NCI-H2029 treated with DMSO at 0.1 percent for 48 hours (cell line): ENCODE results near the gene CLCN7.

ENCODE experiments used
- DNase-seq: peaks from one replicate; lab custom pipeline; 2025; lab: John Stamatoyannopoulos, UW

CLCN7 gene, protein sequence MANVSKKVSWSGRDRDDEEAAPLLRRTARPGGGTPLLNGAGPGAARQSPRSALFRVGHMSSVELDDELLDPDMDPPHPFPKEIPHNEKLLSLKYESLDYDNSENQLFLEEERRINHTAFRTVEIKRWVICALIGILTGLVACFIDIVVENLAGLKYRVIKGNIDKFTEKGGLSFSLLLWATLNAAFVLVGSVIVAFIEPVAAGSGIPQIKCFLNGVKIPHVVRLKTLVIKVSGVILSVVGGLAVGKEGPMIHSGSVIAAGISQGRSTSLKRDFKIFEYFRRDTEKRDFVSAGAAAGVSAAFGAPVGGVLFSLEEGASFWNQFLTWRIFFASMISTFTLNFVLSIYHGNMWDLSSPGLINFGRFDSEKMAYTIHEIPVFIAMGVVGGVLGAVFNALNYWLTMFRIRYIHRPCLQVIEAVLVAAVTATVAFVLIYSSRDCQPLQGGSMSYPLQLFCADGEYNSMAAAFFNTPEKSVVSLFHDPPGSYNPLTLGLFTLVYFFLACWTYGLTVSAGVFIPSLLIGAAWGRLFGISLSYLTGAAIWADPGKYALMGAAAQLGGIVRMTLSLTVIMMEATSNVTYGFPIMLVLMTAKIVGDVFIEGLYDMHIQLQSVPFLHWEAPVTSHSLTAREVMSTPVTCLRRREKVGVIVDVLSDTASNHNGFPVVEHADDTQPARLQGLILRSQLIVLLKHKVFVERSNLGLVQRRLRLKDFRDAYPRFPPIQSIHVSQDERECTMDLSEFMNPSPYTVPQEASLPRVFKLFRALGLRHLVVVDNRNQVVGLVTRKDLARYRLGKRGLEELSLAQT

DNA sequence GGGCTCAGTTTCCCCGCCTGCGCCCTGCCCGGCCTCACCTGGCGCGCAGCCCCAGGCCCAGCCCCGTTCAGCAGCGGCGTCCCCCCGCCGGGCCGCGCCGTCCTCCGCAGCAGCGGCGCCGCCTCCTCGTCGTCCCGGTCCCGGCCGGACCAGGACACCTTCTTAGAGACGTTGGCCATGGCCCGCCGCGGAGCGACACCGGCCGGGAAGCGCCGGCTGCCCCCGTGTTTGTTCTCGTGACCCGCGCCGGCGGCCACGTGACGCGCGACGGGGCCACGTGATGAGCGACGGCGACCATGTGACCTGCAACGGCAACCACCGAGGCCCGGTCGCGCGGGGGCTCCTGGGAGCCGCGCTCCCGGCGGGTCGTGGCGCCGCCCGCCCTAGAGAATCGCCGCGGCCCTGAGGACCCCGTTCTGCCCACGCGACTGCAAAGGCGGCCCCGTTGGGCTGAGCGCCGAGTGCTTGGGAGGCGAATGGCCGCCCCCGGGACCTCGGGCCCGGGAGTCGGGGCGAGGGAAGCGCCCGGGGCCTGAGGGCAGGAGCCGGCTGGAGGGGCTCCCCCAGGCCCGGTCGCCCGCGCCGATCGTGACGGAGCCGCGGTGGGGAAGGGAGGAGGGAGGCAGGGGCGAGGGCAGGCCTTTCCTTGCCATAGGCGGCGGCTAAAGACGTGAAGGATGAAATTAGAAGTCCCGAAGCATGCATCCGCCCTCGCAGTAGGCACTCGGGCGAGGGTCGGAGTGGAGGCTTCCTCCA is at the start of gene CLCN7:
CLCN7 (minus strand) TSS at position 233 of the 756 bp plus-strand sequence; CDS start at position 179, 54 bp downstream.
- peak; percentile 2 for DNase-seq

DNA sequence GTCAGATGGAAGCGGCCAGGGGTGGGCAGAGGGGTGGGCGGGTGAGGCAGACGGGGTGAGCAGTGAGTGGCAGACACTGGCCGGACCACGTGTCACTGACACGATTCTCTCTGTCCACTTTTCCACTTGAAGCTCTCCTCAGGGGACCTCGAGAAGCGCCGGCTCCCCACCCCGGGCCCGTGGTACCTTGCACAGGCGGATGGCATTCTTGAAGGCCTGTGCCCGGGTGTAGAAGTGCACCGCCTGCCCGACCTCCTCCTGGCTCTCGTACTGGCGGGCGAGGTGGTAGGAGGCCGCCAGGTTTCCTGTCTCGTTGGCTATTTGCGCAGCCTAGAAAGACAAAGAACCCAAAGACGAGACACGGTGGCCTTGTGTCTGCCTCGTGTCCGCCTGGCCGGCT is 49.5 kb upstream of the CLCN7 start:
- DNase-seq = no peak

DNA sequence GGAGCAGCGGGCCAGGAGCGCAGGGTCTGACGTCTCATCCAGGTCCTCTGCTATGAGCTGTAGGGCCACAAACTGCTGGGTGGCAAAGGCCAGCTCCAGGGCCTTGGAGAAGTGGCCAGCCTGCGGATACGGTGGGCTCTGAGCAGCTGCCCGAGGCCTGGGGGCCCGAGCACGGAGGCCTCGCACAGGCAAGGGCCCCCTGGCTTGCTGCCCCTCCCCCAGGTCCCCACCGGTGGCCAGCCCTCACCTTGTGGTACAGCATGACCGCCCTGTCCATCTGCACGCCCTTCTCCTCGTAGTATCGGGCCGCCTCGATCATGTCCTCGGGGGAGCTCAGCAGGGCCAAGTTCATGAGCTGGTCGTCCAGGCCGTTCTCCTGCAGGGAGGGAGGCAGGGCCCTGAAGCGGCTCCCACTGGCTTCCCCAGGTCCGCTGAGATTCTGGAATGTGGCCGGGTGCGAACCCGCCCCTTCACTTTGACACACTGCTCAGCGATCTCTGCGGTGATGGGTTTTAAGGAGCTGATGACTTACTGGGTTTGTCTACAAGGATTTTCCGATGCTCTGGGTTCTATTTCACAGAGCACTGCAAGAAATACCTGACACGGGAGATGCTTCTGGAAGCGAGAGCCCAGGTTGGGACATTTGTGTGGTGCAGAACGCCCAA is 48.9 kb upstream of the CLCN7 start:
- DNase-seq = no peak

DNA sequence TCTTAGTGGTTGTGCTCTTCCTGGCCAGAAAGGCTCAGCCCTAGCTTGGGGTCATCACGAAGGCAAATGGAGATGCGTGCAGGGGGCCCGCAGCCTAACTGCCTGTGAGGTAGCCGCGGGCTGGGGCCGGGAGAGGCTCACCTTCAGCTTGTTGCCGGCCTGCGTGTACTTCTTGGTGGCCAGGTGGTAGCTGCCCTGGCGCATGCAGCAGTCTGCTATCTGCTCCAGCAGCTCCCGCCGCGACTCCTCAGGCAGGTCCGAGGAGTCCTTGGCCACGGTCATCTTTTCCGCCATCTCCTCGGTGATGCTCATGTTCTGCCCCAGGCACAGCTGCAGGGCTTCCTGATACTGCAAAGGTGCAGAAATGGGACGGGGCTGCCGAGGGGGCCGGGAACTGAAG is 45.6 kb upstream of the CLCN7 start:
- DNase-seq = no peak

DNA sequence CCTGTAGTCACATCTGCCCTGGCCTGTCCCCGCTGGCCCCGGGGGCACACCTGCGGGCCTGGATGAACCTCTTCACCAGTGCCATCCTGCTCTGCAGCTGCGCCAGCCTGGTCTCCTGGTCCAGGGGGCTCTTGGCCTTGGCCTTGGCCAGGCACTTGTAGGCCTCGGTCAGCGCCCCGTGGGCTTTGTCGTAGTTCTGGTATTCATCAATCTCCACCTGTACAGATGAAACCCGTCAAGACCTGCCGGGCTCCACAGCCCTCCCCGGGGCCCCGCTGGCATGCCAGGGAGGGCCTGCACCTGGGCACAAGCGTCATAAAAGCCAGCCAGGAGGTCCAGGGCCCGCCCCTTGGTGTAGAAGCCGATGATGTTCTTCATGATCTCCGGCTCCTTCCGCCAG is 45.0 kb upstream of the CLCN7 start:
- DNase-seq = no peak

DNA sequence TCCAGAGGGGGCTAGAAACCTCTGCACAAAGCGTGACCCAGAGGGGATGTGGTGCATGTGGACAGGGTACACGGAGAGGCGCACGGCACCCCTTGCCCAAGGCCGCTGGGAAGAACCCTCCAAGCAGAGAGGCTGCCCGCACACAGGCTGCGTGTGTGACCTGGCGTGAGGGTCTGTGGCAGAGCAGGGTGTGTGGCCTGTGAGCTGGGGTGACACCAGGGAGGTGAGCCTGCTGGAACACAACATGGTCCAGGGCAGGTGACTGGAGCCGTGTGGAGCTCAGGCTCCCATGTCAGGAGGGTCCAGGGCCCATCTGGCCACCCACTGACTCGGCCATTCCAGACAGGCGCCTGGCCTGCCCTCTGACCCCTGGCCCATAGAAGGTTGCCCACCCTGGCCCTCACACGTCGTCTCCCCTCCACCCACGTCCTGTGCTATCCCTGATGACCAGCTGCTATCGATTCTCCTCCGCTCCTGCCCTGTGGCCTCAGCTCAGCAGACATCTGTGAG is 43.9 kb upstream of the CLCN7 start:
- no peak for DNase-seq

DNA sequence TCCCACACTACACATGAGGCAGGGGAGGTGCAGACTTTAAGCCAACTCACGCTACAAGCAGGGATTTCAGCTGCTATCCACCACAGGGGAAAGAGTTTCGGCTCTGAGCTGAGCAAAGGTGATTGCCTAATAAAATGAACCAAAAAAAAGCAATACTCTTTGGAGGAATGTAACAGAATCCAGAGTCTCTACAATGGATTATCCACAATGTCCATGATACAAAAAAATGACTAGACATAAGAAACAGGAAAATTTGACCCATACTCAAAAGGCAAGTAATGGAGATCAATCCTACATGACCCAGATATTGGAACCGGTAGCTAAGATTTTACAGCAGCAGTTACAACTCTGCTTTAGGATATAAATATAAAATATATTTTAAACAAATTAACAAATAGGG is 39.7 kb upstream of the CLCN7 start:
- DNase-seq = no peak

DNA sequence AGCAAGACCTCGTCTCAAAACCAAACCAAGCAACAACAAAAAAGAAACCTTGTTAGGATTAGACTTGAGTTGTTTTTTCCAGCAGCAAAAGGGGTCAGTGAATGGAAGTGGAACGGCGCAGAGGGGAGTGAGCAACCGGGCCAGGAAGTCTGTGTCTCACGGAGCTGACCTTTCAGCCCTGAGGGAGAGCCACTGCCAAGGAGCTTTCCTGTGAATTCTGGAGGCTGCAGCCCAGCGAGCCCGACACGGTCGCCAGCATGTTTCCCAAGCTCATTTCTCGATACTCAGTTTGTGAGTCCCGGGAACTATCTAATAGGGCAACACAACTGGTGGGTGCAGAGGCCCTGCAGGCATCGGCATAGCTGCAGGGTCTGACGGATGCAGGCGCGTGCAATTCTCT is 37.9 kb upstream of the CLCN7 start:
- no peak for DNase-seq

DNA sequence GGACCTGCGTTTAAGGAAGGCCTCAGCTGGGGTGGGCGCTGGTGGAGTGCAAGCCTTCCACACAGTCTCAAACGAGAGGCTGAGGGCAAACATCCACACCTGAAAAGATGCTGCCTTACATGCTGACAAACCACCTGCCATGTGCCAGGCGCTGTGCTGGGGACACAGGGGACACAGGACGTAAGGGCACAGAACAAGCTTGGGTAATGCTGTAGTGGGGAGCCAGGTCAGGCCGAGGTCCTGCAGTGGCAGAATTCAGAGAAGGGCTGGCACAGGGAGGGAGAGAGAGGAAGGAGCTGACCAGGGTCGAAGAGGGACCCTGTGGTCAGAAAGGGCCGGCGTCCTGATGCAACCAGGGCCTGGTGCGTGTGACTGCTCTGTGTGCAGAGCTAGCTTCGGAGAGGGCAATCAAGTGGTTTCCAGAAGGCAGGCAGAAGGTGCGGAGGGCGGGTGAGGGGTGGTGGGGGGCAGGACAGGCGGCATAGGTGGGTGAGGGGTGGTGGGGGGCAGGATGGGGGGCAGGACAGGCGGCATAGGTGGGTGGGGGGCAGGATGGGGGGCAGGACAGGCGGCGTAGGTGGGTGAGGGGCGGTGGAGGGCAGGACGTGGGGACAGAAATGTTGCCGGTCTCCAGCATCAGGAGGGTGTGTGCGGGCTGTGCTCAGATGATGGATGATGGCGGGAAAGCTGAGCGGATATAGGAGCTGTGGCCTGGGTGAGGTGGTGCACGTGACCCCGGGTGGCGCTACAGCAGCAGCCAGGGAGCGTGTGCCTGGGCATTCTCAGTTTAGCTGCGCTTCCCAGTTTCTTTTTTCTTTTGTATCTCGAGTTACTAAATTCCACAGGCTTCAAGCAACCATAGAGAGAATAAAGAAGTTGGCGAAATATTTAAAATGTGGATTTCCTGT is 37.1 kb upstream of the CLCN7 start:
- no peak for DNase-seq

DNA sequence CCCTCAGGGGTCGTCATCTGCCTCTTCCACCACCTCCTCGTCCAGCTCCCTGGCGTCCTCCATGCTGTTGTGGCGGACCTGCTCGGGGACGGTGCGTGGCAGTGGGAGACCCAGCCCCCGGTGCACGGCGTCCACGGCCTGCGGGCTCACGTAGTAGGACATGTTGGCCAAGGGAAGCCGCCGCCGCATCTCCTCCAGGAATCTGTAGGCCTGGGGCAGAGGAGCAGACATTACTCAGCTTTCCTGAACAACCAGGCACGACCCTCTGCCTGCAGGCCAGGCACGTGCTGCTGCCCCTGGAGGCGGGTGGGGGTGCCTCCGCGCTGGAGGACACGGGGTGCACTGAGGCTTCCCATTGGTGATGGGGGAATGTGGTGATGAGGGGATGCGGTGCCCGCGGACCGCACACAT is 36.1 kb upstream of the CLCN7 start:
- no peak for DNase-seq

DNA sequence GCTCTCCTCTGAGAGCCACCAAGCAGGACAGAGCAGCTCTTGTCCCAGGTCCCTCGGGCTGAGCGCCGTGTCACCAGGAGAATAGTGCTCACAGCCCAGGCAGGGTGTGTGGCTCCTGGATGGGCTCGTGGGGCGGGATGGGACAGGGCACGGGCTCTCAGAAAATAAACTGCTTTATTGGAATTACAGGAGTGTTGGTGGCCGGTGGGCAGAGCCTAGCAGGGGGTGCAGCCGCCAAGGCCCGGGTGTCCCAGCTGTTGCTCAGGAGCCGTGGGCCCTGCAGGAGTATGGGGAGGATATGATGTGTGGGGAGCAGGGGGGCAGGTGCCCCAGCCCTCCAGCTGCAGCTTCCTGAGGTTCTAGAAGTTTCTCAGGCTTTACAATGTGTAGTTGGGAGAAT is 35.4 kb upstream of the CLCN7 start:
- DNase-seq = no peak

DNA sequence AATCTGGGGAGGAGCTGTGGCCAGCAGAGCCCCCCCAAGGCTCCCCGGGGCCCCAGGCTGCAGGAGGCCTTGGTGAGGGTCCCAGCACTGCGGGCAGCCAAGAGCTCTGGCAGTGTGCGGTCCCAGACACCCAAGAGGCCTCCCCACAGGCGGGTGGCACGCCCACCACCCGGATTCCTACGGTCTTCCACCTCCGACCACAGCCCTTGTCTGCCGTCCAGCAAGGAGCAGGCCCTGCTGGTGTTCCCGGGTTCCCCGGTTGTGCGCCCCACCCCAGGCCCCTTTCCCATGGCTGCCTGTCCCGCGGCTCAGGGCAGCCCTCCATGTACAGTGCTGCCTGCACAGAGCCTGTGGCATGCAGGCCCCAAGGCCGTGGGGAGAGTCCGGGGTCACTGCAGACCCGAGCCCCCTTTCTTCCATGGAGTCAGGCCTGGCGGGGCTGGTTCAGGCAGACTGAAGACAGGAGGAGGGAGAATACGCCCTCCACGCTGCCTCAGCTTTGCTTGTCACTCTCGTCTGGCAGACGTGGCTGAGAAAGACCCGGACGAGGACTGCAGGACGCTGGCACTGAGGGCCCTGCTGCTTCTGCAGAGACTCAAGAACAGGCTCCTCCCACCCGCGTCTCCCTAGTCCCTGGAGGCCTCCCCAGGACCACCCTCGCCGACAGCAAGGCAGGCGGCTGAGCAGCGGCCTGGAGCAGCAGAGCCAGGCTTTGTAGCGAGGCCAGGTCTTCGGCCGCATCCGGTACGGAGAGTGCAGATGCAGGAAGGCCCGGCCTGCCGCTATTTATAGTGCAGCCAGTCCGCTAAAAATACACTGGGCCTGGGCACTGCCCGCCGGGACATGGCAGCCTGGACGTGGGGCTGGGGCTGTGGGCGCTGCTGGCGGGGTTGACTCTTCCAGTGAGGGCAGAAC is 34.7 kb upstream of the CLCN7 start:
- DNase-seq = no peak

DNA sequence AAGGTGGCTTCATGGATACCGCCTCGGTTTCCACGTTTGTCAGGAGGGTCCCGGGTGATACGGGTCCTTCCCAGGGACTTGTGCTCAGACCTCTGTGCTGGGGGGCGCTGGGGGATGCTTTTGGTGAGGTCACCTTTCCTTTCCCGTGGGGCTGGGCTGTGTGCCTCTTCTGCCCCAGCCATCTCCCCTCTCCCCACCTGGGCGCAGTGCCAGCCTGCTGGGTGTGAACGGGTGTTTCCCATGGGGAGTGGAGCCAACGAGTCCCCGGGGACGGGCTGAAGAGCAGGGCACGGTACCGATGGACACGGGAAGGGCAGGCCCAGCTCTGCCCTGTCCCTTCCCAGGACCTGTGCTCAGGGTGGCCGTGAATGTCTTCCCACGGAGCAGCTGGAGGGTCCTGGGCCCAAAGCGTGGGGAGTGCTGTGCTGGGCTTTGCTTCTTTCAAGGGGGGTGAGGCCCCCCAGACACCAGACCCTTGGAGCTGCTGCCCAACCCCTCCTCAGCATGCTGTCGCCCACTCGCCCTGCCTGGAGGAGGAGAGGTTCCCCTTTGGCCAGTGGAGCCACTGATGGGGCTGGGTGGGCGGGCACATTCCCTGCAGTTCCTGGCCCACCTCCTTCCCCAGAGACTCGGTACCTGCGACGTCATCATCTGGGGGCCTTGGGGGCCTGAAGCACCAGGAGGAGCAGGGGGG is 33.8 kb upstream of the CLCN7 start:
- DNase-seq = no peak

DNA sequence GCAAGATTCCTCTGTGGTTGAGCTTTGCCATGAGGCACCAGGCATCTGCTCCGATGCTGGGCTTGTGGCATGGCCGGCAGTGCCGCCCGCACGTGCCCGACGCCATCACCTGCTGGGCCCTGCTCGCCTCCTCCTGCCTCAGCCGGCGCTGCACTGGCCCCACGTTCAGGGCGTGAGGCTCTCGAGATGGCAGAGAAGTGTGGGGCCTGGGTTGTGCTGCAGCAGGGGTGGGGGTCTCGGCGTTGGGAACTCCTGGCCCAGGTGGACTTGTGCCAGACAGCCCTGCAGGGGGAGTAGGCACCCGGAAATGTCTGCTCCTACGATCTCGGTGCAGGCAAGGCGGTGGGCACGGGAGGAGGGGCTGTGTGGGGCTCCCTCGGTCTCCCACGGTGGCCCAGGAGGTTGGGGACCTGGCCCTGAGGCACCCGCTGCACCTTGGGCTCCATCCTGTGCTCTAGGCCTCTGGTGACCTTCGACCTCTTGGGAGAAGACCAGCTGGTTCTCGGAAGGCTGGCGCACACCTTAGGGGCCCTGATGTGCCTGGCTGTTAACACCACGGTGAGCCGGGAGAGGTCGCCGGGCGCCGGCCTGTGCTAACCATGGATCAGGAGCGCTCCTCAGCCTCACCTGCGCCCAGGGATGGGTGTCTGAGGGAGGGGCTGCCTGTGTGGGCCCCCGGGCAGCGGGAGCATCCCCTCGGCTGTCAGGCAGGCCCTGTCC is 31.8 kb upstream of the CLCN7 start:
- no peak for DNase-seq

DNA sequence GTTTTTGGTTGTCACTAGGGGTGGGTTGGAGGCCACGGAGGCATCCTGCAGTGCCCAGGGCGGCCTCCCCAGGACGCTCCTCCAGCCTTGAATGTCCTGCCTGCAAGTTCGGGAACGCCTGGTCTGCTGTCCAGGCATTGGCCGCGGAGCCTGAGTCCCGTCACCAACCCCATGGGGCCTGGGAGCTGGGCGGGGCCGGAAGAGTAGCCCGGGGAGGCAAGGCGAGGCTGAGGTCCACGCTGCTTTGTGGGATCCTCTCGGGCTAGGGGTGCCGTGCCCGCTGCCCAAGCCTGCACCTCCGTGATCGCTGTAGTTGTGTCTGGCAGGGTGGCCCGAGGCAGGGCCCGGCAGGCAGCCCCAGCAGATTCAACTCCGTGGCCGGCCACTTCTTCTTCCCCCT is 31.1 kb upstream of the CLCN7 start:
- no peak for DNase-seq

DNA sequence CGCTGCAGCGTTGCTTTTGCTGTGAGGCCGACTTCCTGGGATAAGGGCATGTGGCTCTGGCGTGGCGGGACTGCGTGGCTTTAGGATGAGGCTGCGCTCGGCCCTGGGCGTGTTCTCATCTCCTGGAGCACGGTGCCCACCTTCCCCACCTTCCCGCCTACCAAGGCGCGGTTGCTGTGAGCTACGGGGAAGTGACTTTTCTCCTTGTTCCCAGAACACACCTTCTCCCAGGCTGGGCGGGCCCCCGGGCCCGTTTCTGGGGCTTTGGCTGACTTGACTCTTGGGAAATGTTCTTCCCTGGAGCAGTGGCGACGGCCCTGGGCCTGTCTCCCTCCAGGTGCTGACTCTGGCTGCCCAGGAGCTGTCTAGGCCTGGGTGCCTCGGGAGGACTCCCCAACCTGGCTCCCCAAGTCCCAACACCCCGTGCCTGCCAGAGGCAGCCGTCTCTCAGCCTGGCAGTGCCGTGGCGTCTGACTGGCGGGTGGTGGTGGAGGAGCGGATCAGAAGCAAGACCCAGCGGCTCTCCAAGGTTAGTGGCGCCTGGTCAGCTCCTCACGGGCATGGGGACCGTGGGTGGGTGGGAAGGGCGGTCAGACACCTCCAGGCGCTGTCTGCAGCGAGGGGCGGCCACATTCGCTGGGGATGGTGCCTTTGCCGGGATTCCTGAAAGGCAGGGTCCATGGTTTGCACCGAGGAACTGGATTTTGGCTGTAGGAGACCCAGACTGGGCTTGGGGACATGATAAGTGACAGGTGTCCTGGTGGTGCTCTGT is 30.4 kb upstream of the CLCN7 start:
- no peak for DNase-seq

DNA sequence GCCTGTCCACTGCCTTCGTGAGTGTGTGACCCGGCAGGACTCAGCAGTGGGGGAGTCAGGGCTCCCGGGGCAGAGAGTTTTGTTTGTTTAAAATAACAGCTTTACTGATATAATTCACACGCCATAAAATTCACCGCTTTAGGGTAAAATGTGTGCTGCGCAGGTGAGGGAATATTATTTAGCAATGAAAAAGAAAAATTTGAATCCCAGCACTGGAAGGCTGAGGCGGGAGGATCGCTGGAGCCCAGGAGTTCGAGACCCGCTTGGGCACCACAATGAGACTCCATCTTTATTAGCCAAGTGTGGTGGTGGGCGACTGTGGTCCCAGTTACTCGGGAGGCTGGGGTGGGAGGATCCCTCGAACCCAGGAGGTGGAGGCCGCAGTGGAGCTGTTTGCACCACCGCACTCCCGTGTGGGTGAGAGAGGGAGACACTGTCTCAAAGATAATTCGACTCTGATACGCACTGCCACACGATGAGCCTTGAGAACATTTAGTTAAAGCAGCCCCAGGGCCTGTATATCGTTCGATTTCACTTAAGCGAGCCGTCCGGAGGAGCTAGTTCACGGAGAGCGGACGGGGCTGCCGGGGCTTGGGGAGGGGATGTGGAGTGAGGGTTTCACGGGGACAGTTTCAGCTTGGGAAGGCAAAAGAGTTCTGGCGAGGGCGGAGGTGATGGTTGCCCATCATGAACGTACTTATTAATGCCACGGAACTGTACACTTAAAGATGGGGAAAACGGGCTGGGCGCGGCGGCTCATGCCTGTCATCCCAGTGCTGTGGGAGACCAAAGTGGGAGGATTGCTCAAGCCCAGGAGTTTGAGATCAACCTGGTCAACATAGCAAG is 28.5 kb upstream of the CLCN7 start:
- no peak for DNase-seq
